Measurements from ENCODE around the gene ASIC2.
"Not testable (repeated sequence)": the region's sequence is repeated elsewhere in the genome, so short reads cannot be mapped to it uniquely, and the experiment has no call there.

ASIC2 gene

DNA sequence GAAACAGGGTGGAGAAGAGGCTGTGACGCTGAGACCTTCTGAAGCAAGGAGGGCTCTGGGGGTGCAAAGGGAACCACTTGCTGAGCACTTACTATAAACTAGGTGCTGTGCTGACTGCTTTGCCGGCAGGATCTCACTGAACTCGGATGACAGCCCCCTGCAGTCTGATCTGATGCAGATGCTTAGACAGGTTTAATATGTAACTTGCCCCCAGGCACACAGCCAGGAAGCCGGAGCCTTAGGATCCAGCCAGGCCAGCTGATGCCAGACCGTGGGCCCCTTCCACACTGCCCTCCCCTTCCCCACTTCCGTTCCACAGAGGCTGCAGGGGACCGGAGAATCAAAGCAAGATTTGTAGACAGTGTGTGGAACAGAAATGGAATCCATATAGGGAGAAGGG, 278.3 kb downstream of the ASIC2 start:
- DNase-seq: no peak

DNA sequence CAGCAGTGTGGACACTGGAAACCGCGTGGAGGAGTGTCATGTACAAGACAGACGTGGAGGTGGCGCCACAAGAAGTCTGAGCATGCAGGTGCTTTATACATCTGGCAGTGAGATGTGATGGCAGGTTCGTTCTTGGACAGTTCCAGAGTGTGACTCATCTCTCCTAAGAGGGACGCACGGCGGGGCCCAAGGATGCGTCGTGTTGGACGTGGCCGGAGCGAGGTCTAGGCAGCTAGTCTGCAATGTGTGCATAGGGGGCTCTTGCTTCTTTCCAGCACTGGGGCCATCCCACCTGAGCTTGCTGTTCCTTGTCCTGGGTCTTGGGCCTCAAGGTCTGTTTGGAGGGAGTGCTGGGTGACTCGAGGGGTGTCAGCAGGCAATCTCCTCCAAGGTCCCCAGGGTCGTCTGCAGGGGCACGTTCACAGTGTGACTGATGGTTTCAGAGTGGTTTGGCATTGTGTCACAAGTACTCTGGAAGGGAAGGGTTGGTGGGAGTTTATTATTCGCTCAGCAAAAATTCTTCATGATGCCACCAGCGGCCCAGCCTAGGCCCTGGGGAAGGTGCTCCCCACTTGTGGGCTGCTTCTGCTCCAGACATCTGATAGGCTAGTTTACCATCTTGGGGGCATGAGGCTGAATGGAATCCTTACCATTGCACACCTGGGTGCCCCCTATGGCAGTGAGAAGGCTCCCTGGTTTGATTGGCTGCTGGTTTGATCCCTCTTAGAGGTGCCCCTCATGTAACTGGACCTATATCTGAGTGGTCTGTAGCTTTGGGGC, 279.3 kb downstream of the ASIC2 start:
- no peak for DNase-seq

DNA sequence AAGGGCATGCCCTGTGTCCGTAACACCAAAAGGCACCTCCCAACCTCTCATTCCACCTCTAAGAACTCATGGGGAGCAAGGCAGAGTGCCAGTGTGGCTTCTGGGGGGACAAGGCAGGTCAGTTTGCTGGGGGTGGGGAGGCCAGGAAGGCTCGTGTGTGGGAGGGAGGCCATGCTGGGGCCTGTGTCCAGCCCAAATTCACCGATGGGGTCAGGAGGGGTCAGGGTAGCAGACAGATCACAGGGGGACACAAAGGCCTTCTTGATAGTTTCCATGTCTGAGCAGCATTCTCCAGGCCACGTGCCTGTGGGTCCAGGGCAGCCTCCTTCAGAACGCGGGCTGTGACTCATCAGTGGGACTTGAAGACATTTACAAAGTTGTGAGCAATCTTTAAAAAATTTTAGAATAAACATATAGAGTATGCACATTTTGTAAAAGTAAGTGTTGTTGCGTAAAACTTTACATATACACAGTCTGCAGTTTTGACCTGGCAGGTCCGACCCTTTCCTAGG, 280.5 kb downstream of the ASIC2 start:
- no peak for DNase-seq

DNA sequence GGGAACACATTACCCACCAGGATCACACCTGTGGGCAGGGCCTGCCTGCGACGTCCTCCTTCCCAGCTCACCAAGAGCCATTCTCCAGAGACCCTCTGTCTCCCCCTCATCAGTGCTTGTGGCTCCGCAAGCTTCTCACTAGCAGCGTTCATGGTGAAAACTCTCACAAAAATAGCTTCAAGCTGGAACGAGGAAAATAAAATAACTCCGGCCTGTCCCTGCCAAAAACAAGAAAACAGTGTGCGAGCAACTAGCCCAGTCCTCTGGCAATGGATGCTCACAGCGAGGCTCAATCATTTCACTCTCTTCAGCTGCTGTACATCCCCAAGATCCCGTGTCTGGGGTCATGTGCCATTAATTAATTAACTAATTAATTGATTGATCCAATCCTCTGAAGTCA, 283.5 kb downstream of the ASIC2 start:
- no peak for DNase-seq

DNA sequence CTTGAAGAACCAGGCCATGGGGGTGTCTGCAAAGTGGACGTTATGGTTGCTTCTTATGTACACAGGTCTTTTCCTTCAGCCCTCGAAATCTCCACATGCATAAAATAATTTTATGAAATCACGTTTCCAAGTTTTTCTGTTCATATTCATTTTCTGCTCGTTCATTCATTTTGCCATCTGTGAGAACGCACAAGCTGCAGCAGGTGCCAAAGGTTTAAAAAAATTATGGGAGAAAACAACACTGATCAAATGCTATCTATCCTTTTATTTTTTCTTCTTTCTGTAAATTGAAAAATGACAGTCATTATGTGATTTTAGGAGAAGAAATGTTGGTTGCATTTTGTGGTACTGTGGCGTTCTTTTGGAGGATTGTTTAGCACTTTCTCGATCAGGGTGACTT, 285.9 kb downstream of the ASIC2 start:
- no peak for DNase-seq

GRCh38 chr17:33002246-33002645, 290.8 kb downstream of the ASIC2 start:
- DNase-seq: no peak

DNA sequence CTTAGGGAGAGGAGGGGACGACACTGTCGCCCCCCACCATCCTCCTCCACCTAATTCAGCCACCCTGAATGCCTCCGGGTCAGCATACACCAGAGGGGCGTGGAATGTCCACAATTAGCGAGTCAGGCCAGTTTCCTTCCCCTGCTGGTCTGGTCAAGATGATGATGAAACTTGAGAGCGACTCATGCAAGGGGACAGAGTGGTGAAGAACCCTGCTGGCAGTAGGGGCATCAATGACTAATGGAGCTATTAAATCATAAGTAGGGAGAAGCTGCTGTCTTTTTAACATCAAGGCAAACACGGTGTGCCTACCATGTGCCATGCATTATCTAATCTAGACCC, 294.2 kb downstream of the ASIC2 start:
- no peak for DNase-seq

DNA sequence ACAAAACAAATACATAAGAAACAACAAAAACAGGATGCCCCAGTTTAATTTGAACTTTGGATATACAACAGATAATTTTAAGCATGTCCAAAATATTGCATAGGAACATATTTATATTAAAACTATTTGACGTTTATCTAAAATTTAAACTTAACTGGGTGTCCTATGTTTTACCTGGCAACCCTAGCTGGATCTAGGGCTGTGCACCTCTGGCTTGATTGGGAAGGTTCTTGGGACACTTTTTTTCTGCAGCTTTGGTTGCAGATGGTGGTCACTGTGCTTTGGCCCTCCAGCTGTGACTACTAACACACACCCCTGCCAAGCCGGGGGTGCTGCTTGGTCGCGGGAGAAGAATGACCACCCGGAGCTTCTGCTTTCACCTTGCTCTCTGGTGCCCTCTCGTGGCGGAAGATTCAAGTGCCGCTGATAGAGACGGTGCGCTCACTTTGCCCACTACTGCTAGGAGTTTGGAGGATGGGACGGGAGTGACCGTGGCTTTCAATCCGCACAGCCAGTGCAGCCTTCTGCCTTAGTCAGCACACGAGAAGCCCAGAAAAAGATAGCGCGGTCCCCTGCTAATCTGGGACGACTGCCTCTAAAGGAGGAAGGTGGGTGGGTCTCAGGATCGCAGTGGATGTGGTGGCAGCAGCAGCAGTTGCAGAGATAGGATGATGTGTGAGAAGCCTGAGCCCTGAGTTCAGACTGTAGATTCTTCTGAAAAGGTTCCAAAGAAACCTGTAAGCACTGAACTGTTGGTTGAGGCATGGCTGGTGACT, 294.8 kb downstream of the ASIC2 start:
- DNase-seq: peak; percentile 55

DNA sequence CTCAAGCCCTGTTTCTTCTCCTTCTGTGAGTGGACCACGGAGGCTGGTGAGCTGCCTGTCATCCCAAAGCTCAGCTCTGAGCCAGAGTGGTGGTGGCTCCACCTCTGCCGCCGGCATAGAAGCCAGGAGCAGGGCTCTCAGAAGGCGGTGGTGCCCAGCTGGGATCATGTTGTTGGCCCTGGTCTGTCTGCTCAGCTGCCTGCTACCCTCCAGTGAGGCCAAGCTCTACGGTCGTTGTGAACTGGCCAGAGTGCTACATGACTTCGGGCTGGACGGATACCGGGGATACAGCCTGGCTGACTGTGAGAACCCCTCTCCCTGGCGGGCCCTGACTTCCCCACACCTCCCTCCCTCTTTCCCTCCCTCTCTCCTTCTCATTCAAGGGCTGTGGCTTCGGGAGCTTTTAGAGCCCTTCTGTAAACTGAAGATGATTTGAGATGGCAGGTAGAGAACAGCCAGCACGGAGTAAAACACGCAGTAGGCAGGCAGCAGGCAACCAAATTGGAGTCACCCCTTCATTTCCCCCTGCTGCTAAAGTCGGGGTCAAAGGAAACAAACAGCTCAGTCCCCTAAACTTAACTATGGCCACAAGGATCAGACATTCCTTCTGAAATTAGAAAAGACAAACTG, 297.6 kb downstream of the ASIC2 start:
- DNase-seq: no peak

- DNase-seq: no peak
Observed at GRCh38 chr17:32993977-32994376, 299.1 kb downstream of the ASIC2 start.

DNA sequence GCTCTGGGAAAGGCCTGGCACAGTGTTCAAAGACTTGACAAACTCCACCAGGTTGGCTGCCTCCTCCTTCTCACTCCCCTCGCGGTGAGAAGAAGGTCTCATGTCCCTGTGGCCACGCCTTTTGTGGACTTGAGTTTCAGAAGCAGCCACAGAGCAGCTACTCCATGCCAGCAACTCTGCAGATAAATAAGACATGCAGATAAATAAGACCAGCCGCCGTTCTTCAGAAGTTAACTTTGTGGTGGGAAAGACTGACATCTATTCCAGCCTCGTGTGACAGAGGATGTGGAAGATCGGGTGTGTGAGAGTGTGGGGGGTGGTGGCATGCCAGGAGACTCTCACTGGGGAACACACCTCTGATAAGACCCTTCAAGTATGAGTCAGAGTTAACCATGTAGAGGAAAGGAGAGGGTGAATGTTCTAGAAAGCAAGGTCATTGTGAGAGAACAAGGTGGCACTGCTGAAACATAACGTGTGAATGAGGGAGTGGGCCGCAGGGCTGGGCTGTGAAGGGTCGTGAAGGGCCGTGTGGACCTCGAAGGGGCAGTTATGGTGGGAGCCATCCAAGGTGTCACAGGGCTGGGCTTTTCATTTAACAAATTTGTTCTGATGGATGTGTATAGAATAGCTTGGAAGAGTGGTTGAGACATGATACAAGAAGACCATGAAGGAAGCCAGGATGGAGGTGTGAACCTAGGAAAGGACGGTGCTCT, 300.6 kb downstream of the ASIC2 start:
- no peak for DNase-seq

DNA sequence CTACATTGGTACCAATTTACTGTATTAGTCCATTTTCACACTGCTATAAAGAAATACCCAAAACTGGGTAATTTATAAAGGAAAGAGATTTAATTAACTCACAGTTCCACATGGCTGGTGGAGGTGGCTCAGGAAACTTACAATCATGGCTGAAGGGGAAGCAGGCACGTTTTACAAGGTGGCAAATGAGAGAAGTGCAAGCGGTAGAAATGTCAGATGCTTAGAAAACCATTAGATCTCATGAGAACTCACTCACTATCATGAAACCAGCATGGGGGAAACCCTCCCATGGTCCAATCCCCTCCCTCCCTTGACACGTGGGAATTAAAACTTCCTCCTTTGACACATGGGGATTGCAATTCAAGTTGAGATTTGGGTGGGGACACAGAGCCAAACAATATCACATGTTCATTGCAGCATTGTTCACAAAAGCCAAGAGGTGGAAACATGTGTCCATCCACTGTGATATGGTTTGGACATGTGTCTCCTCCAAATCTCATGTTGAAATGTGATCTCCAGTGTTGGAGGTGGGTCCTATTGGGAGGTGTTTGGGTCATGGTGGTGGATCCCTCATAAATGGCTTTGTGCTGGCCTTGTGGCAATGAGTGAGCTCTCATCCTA, 304.5 kb downstream of the ASIC2 start:
- no peak for DNase-seq

DNA sequence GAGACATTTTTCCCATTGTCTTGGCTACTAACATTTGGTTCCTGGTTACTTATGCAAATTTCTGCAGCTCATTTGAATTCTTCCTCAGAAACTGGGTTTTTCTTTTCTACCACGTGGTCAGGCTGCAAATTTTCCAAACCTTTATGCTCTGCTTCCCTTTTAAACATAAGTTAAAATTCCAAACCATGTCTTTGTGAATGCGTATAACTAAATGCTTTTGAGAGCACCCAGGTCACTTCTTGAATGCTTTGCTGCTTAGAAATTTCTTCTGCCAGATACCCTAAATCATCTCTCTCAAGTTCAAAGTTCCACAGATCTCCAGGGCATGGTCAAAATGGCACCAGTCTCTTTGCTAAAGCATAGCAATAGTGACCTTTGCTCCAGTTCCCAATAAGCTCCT, 305.2 kb downstream of the ASIC2 start:
- not testable (repeated sequence) for DNase-seq

GRCh38 chr17:32987453-32987805, 305.7 kb downstream of the ASIC2 start:
- DNase-seq: not testable (repeated sequence)

DNA sequence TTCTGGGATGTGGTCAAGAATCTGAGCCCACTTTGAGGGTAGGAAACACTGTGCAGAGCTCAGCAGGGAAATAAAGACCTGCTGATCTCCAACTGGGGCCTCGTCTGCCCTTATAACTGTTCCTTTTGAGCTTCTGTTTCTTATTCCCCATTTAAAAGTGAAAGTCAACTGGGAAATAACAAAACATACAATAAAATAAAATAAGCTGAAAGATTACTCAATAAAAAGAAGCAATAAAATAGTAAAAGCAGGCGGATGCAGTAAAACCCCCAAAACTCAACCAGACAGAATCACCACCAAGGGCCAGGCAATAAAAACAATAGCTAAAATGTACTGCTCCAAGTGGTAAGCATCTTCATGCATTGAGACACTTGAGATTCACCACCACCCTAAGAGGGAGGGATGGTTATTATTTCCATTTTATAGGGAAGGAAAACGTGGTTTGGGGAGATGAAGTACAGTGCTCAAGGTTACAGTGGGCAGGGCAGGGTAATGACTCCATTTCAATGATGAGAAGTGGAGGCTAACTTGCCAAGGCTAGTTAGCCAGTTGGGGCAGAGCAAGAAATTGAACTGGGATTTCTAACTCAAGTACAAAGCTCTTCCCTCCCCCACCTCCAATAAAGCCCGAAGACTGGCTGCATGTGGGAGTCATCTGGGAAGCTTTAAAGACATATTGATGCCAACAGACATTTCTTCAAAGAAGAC, 307.9 kb downstream of the ASIC2 start:
- no peak for DNase-seq

DNA sequence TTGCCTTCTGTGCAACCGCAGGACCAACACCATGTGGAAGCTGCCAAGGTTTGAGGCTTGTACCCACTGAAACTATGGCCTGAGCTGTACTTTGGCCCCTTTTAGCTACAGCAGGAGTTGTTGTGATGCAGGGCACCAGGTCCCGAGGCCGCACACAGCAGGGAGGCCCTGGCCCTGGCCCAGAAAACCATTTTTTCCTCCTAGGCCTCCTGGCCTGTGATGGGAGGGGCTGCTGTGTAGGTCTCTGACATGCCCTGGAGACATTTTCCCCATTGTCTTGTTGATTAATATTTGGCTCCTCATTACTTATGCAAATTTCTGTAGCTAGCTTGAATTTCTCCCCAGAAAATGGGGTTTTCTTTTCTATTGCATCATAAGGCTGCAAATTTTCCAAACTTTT, 311.5 kb downstream of the ASIC2 start:
- not testable (repeated sequence) for DNase-seq

DNA sequence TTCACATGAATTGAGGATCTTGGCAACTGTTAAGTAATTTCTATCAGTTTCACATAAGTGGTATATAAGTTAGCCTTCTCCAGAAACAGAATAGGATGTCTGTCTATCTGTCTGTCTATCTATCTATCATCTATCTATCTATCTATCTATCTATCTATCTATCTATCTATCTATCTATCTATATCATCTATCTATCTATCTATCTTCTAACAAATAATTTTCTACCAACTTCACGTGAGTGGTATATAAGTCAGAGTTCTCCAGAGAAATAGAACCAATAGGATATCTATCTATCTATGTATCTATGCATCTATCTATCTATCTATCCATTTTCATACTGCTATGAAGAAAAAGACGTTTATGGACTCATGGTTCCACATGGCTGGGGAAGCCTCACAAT, 312.9 kb downstream of the ASIC2 start:
- DNase-seq: no peak

- no peak for DNase-seq
Observed at GRCh38 chr17:32976605-32977004, 316.5 kb downstream of the ASIC2 start.

GRCh38 chr17:32976131-32976530, 317.0 kb downstream of the ASIC2 start:
- DNase-seq: no peak

GRCh38 chr17:32971171-32971570, 321.9 kb downstream of the ASIC2 start:
- DNase-seq: no peak

DNA sequence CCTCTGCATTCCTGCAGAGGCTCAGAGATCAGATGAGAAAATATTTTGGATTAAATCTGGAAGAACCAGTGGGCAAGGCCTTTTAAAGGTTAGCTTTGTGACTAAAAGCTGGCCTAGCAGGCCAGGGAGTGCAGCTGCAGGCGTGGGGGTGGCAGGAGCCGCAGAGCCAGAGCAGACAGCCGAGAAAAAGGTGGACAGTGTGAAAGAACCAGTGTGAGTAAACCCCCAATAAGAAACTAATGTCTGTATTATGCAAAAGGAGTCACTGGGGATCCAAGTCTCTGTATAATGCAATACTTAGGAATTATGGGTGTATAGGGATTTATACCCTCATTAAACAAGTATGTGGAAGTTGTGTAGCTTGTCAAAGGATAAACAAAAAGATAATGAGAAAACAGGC, 322.8 kb downstream of the ASIC2 start:
- no peak for DNase-seq

DNA sequence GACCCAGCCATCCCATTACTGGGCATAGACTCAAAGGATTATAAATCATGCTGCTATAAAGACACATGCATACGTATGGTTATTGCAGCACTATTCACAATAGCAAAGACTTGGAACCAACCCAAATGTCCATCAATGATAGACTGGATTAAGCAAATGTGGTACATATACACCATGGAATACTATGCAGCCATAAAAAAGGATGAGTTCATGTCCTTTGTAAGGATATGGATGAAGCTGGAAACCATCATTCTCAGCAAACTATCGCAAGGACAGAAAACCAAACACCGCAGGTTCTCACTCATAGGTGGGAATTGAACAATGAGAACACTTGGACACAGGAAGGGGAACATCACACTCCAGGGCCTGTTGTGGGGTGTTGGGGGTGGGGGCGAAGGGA, 323.9 kb downstream of the ASIC2 start:
- DNase-seq: not testable (repeated sequence)

Data from CD4-positive, alpha-beta T cell treated with Interleukin-12 subunit alpha and Interleukin-12 subunit beta, for 1 hour (primary cell).